ENCODE measurements around the gene GID4. TPM values are rescaled to one million over a fixed set of nuclear protein-coding genes. Genes with fewer than 3 reads are reported as not detected.

Gene GID4
- polyA plus RNA-seq, 3 donors = 4.1 to 6.0 (median 4.4) TPM

DNA sequence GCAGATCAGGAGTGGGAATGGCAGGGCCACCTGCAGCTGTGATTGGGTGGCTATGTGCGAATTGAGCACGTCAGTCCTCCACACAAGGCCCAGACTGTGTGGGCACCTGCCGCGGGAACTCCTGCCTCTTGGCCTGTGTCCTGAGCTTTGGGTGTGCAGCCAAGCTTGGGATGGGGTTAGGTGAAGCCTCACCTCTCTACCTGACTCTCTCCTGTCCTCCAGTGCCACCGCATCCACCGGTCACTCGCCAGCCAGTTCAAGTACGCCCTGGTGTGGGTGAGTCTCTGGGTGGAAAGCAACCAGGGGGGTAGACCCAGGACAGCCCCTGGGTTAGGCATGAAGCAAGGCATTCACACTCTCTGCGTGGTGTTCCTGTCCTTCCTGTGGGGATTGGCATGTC is 67.0 kb downstream of the GID4 start:
- TF ChIP-seq, protein P1, sequence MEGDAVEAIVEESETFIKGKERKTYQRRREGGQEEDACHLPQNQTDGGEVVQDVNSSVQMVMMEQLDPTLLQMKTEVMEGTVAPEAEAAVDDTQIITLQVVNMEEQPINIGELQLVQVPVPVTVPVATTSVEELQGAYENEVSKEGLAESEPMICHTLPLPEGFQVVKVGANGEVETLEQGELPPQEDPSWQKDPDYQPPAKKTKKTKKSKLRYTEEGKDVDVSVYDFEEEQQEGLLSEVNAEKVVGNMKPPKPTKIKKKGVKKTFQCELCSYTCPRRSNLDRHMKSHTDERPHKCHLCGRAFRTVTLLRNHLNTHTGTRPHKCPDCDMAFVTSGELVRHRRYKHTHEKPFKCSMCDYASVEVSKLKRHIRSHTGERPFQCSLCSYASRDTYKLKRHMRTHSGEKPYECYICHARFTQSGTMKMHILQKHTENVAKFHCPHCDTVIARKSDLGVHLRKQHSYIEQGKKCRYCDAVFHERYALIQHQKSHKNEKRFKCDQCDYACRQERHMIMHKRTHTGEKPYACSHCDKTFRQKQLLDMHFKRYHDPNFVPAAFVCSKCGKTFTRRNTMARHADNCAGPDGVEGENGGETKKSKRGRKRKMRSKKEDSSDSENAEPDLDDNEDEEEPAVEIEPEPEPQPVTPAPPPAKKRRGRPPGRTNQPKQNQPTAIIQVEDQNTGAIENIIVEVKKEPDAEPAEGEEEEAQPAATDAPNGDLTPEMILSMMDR (IDR thresholded peaks at IDR 0.05) = no peak
- WGBS (ENCODE audit: insufficient coverage) = 100% methylated on average over 1 of the region's 9 CpGs
- intact Hi-C loops (cut with micrococcal nuclease) = no loop called here
- Histone ChIP-seq H3K36me3 (replicated peaks in 1 of 2; ENCODE audit: control insufficient read depth in 1 of 2, insufficient read depth in 2 of 2, low read length in 2 of 2) (peaks cover 45 to 59% of the 10 kb centered on the region in 2 donors), H4K20me1 (ENCODE audit: insufficient read depth, low read length) (no peaks in the 10 kb centered on the region), H3K4me3 (replicated peaks in 1 of 3; ENCODE audit: low read depth in 2 of 3, low read length in 3 of 3) (no peak overlapping the region), H3K27ac (ENCODE audit: low read depth in 1 of 2, low read length in 2 of 2) (no peak overlapping the region), H3K79me2 (ENCODE audit: insufficient read depth, low read length) (no peaks in the 10 kb centered on the region), H3K4me2 (replicated peaks; ENCODE audit: extremely low read depth, low read length, poor library complexity, severe bottlenecking) (no peak overlapping the region), H3K9ac (ENCODE audit: insufficient read depth, low read length, poor library complexity, severe bottlenecking) (no peak overlapping the region), H3K27me3 (ENCODE audit: control insufficient read depth in 2 of 2, insufficient read depth in 2 of 2, low read length in 2 of 2) (no peaks in the 10 kb centered on the region), H2AFZ (ENCODE audit: insufficient read depth, low read depth, low read length, poor library complexity, severe bottlenecking) (no peak overlapping the region), H3K9me3 (replicated peaks in 1 of 2; ENCODE audit: control insufficient read depth in 1 of 2, insufficient read depth in 1 of 2, low read length in 2 of 2) (no peaks in the 10 kb centered on the region), H3K4me1 (ENCODE audit: control insufficient read depth in 1 of 2, insufficient read depth in 2 of 2, low read length in 2 of 2) (peaks cover 4 to 11% of the 10 kb centered on the region in 2 donors)
- Mint-ChIP-seq H3K36me3 (peaks cover 38 to 47% of the 10 kb centered on the region in 2 donors), H3K27ac (peak overlapping the region in 2 of 7 donors; percentile 10 to 40), H3K4me3 (no peak overlapping the region), H3K9me3 (no peaks in the 10 kb centered on the region), H3K27me3 (ENCODE audit: low read depth in 3 of 3) (peaks cover 0 to 4% (median 2%) of the 10 kb centered on the region in 3 donors), H3K4me1 (peaks cover 11% of the 10 kb centered on the region)
- no peak for DNase-seq

DNA sequence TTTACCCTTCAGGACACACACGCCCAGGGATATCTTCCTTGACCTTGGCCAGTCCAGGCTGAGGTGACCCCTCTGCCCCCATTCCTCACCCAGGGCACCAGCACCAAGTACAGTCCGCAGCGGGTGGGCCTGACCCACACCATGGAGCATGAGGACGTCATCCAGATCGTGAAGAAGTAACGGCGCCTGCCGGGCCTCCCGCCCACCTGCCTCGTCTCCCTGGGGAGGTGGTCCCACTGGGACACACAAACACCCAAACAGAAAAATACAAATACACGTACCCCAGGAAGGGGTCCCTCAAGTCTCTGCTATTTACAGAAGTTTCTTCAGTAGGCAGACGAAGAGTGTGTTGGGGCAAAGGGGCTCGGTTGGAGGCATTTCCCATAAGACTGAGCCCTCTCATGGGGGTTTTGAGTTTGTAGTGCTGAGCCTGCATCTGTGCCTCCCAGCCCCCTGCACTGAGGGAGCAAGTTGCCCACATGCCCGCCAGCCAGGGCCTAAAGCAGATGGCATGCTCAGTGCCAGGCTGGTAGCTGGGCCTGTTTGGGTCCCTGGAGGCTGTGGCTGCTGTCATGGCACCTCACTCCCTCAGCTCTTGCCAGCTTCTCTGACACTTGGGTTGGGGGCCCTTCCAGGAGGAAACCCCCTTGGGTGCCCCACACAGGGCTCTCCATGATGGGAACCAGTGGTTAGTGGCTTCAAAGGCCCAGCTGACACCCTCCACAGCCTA is 68.0 kb downstream of the GID4 start:
- Histone ChIP-seq H3K4me3 (replicated peaks in 1 of 3; ENCODE audit: low read depth in 2 of 3, low read length in 3 of 3) (no peak overlapping the region), H3K27ac (ENCODE audit: low read depth in 1 of 2, low read length in 2 of 2) (no peak overlapping the region), H3K4me2 (replicated peaks; ENCODE audit: extremely low read depth, low read length, poor library complexity, severe bottlenecking) (no peak overlapping the region), H3K27me3 (ENCODE audit: control insufficient read depth in 2 of 2, insufficient read depth in 2 of 2, low read length in 2 of 2) (no peaks in the 10 kb centered on the region), H3K79me2 (ENCODE audit: insufficient read depth, low read length) (no peaks in the 10 kb centered on the region), H2AFZ (ENCODE audit: insufficient read depth, low read depth, low read length, poor library complexity, severe bottlenecking) (no peak overlapping the region), H4K20me1 (ENCODE audit: insufficient read depth, low read length) (no peaks in the 10 kb centered on the region), H3K9ac (ENCODE audit: insufficient read depth, low read length, poor library complexity, severe bottlenecking) (no peak overlapping the region), H3K36me3 (replicated peaks in 1 of 2; ENCODE audit: control insufficient read depth in 1 of 2, insufficient read depth in 2 of 2, low read length in 2 of 2) (peaks cover 37 to 50% of the 10 kb centered on the region in 2 donors), H3K4me1 (ENCODE audit: control insufficient read depth in 1 of 2, insufficient read depth in 2 of 2, low read length in 2 of 2) (peaks cover 4 to 8% of the 10 kb centered on the region in 2 donors), H3K9me3 (replicated peaks in 1 of 2; ENCODE audit: control insufficient read depth in 1 of 2, insufficient read depth in 1 of 2, low read length in 2 of 2) (no peaks in the 10 kb centered on the region)
- intact Hi-C loops (cut with micrococcal nuclease) = no loop called here
- TF ChIP-seq, protein P1 (IDR thresholded peaks at IDR 0.05) = no peak
- peaks cover 29 to 37% of the 10 kb centered on the region in 2 donors for H3K36me3 Mint-ChIP-seq
- no peak for DNase-seq
- H3K4me1 Mint-ChIP-seq = peaks cover 7% of the 10 kb centered on the region
- peak overlapping the region in 1 of 7 donors; percentile 46 for H3K27ac Mint-ChIP-seq
- peaks cover 0 to 4% (median 2%) of the 10 kb centered on the region in 3 donors for H3K27me3 Mint-ChIP-seq (ENCODE audit: low read depth in 3 of 3)
- H3K9me3 Mint-ChIP-seq = no peaks in the 10 kb centered on the region
- WGBS (ENCODE audit: insufficient coverage) = 100% methylated on average over 12 of the region's 14 CpGs
- no peak overlapping the region for H3K4me3 Mint-ChIP-seq
